ENCODE results near the gene RHOV. TPM values are rescaled to one million over a fixed set of nuclear protein-coding genes. Genes with fewer than 3 reads are reported as not detected.

Gene RHOV
- total and polyA plus RNA-seq, 2 of the 4 experiments (the other 2 are of a cell fraction): 0.10 TPM; not detected in 1

GRCh38 chr15:40893733-40894680 lies 20.0 kb upstream of the RHOV start, which contains the start of gene VPS18:
Gene VPS18, plus strand, starts transcription at chr15:40894450. Its CDS starts 319 bp downstream, at chr15:40894769.
- Histone ChIP-seq H2BK15ac (ENCODE audit: low read depth, low read length) (peak within 1 kb of the TSS; percentile 75; the same call in 2 of the 3 replicates), H3K14ac (replicated peaks; ENCODE audit: low read depth, low read length) (peak within 1 kb of the TSS; percentile 73), H3K4me3 (ENCODE audit: insufficient read depth, low read depth, low read length) (peak within 1 kb of the TSS; percentile 84), H3K36me3 (ENCODE audit: control insufficient read depth, insufficient read depth, low read length) (peaks cover 12% of the 10 kb centered on the region), H3K18ac (ENCODE audit: low read depth, low read length) (peak within 1 kb of the TSS; percentile 33; the same call in 1 of the 2 replicates), H2AFZ (replicated peaks; ENCODE audit: low read length, poor library complexity) (peak within 1 kb of the TSS; percentile 96), H2BK120ac (ENCODE audit: low read depth, low read length) (peak within 1 kb of the TSS; percentile 72; the same call in 1 of the 2 replicates), H3K27ac (ENCODE audit: insufficient read depth, low read length) (peak within 1 kb of the TSS; percentile 72), H3K4me1 (ENCODE audit: control insufficient read depth, insufficient read depth, low read length) (peaks cover 9% of the 10 kb centered on the region; the same call in 1 of the 2 replicates), H3K23ac (ENCODE audit: low read depth, low read length) (peak within 1 kb of the TSS; percentile 72; the same call in 1 of the 2 replicates), H3K4ac (ENCODE audit: low read depth, low read length) (peak within 1 kb of the TSS; percentile 86), H3K9me1 (ENCODE audit: insufficient read depth, low read length) (0 out of 2 replicates have a peak, but pooled peaks cover 3% of the 10 kb centered on the region), H3K4me2 (ENCODE audit: low read depth, low read length) (peak within 1 kb of the TSS; percentile 85), H3K9ac (ENCODE audit: low read depth, low read length) (peak within 1 kb of the TSS; percentile 80), H2BK20ac (ENCODE audit: low read depth, low read length) (0 out of 2 replicates have a peak within 1 kb of the TSS, but pooled peaks have one; percentile 32), H2BK5ac (ENCODE audit: low read depth, low read length, poor library complexity, severe bottlenecking) (peak within 1 kb of the TSS; percentile 27), H4K20me1 (ENCODE audit: insufficient read depth, low read length) (peaks cover 9% of the 10 kb centered on the region; the same call in 1 of the 2 replicates), H2AK5ac (ENCODE audit: low read depth, low read length) (peak within 1 kb of the TSS; percentile 66), H3K27me3 (ENCODE audit: control insufficient read depth, insufficient read depth, low read length) (no peaks in the 10 kb centered on the region; the same call in 1 of the 2 replicates), H2AK9ac (replicated peaks; ENCODE audit: low read depth, low read length, poor library complexity) (peak within 1 kb of the TSS; percentile 91), H3K79me1 (ENCODE audit: low read depth in 1 of 2, low read length in 2 of 2) (peaks cover 14 to 27% of the 10 kb centered on the region in 2 experiments; a peak in 3 of 4 replicates), H4K8ac (ENCODE audit: low read depth in 2 of 2, low read length in 2 of 2) (peak within 1 kb of the TSS; percentile 88 to 98), H3K56ac (ENCODE audit: extremely low read depth, insufficient read depth, low read length) (peak within 1 kb of the TSS; percentile 50; the same call in 1 of the 2 replicates), H4K5ac (ENCODE audit: low read depth, low read length) (peak within 1 kb of the TSS; percentile 74), H3K9me3 (ENCODE audit: control insufficient read depth, insufficient read depth, low read length) (no peaks in the 10 kb centered on the region), H4K91ac (ENCODE audit: insufficient read depth, low read depth, low read length) (peak within 1 kb of the TSS; percentile 85)
- dilution Hi-C loops (cut with HindIII; ENCODE audit: low sequenced_read_pairs, unreplicated experiment) (no loop called here), in situ Hi-C loops (cut with MboI; ENCODE audit: low sequenced_read_pairs) (loop anchor here (5.0 kb wide), 1 partner anchor 37 kb away; no protein-coding TSS in a partner anchor), intact Hi-C loops (cut with micrococcal nuclease) (loop anchor here (1.0 to 5.0 kb wide), 5 partner anchors 37 to 372 kb away; partner anchors contain the start of gene KNL1)
- peak; percentile 97 for DNase-seq
- peak; percentile 98 for ATAC-seq (ENCODE audit: low read depth)
- 3% methylated on average over 39 of the region's 55 CpGs; no CpG with 5 or more reads in 1 of the 2 experiments for WGBS, 2 experiments (ENCODE audit: extremely low coverage in 2 of 2, insufficient read length in 1 of 2)
- BruUV-seq (replicated peaks): no TSS peak
- ChIA-PET POLR2A (ENCODE audit: unreplicated experiment) (interaction anchor here (0.6 kb wide), 2 partner anchors 36 to 1199 kb away, joined by 3 to 8 read pairs; no protein-coding TSS in a partner anchor), CTCF (interaction anchor here (0.5 to 2.8 kb wide), 28 partner anchors 8 to 423 kb away, joined by 3 to 44 read pairs (median 5); partner anchors contain the start of gene CCDC32)
- TF ChIP-seq RAD21 (IDR thresholded peaks at IDR 0.05; ENCODE audit: low read length) (peak; percentile 88), MAFK (IDR thresholded peaks at IDR 0.05; ENCODE audit: low read depth, low read length) (no peak), RCOR1 (IDR thresholded peaks at IDR 0.05; ENCODE audit: insufficient replicate concordance, low read length) (no peak), RFX5 (IDR thresholded peaks at IDR 0.05; ENCODE audit: low read depth, low read length) (0 out of 2 replicates have a peak, but pooled peaks have one; percentile 13), CTCF (conservative IDR thresholded peaks at IDR 0.05; ENCODE audit: low read depth, low read length) (peak; percentile 94), MXI1 (IDR thresholded peaks at IDR 0.05; ENCODE audit: borderline replicate concordance, low read depth, low read length) (peak; percentile 95), CEBPB (IDR thresholded peaks at IDR 0.05; ENCODE audit: low read depth, low read length) (no peak), MAZ (IDR thresholded peaks at IDR 0.05; ENCODE audit: borderline replicate concordance, low read depth, low read length) (peak; percentile 84; the same call in 1 of the 2 replicates), POLR2A (IDR thresholded peaks at IDR 0.05; ENCODE audit: low read depth, low read length) (peak; percentile 71; the same call in 1 of the 2 replicates), NFE2L2 (IDR thresholded peaks at IDR 0.05; ENCODE audit: low read depth, low read length) (no peak), FOS (IDR thresholded peaks at IDR 0.05; ENCODE audit: low read depth, low read length) (no peak), CHD1 (IDR thresholded peaks at IDR 0.05; ENCODE audit: low read depth, low read length) (no peak), SMC3 (IDR thresholded peaks at IDR 0.05; ENCODE audit: low read depth, low read length) (peak; percentile 76), BHLHE40 (IDR thresholded peaks at IDR 0.05; ENCODE audit: low read depth, low read length) (peak; percentile 2; the same call in 1 of the 2 replicates)

Measured in IMR-90 (cell line).